ENCODE data around the gene VSIG10.

Gene VSIG10

GRCh38 chr12:118109088-118109487 is 5.3 kb upstream of the VSIG10 start:
- no peak for TF ChIP-seq CTCF (IDR thresholded peaks at IDR 0.05; ENCODE audit: control insufficient read depth, extremely low read depth, insufficient read depth)
- no peak for DNase-seq (ENCODE audit: low read depth)
- H3K4me3 ChIP-seq (ENCODE audit: low read depth, low read length): no peak overlapping the region

- no peak overlapping the region for H3K4me3 ChIP-seq (ENCODE audit: low read depth, low read length)
- TF ChIP-seq CTCF (IDR thresholded peaks at IDR 0.05; ENCODE audit: control insufficient read depth, extremely low read depth, insufficient read depth): no peak
- DNase-seq (ENCODE audit: low read depth): no peak
These were observed 3.9 kb upstream of the VSIG10 start for GRCh38 chr12:118107694-118108093.

- H3K4me3 ChIP-seq (ENCODE audit: low read depth, low read length): no peak overlapping the region
- no peak for TF ChIP-seq CTCF (IDR thresholded peaks at IDR 0.05; ENCODE audit: control insufficient read depth, extremely low read depth, insufficient read depth)
- DNase-seq (ENCODE audit: low read depth): peak; percentile 93
These were observed 3.2 kb upstream of the VSIG10 start for GRCh38 chr12:118107011-118107410.

GRCh38 chr12:118103201-118103600 is 610 bp downstream of the VSIG10 start:
- no peak for TF ChIP-seq CTCF (IDR thresholded peaks at IDR 0.05; ENCODE audit: control insufficient read depth, extremely low read depth, insufficient read depth)
- DNase-seq (ENCODE audit: low read depth): no peak
- peak overlapping the region; percentile 74 for H3K4me3 ChIP-seq (ENCODE audit: low read depth, low read length)

- no peak for DNase-seq (ENCODE audit: low read depth)
- peak overlapping the region; percentile 74 for H3K4me3 ChIP-seq (ENCODE audit: low read depth, low read length)
- no peak for TF ChIP-seq CTCF (IDR thresholded peaks at IDR 0.05; ENCODE audit: control insufficient read depth, extremely low read depth, insufficient read depth)
These were observed 1.2 kb downstream of the VSIG10 start for GRCh38 chr12:118102609-118103008.

- H3K4me3 ChIP-seq (ENCODE audit: low read depth, low read length): peak overlapping the region; percentile 74
- DNase-seq (ENCODE audit: low read depth): no peak
- no peak for TF ChIP-seq CTCF (IDR thresholded peaks at IDR 0.05; ENCODE audit: control insufficient read depth, extremely low read depth, insufficient read depth)
These were observed 1.7 kb downstream of the VSIG10 start for GRCh38 chr12:118102070-118102469.

- H3K4me3 ChIP-seq (ENCODE audit: low read depth, low read length): no peak overlapping the region
- TF ChIP-seq CTCF (IDR thresholded peaks at IDR 0.05; ENCODE audit: control insufficient read depth, extremely low read depth, insufficient read depth): no peak
- no peak for DNase-seq (ENCODE audit: low read depth)
These were observed 2.8 kb downstream of the VSIG10 start for GRCh38 chr12:118101051-118101450.

Data from LNCaP clone FGC (cell line).